K562 (cell line): ENCODE data around the gene LAMA4. TPM values are rescaled to one million over a fixed set of nuclear protein-coding genes. Genes with fewer than 3 reads are reported as not detected.

ENCODE experiments used
- ATAC-seq: fragments of 200-7000 bp; cut with Tn5 transposase; 3 replicates; pipeline ENCODE4 v1.9.1; 2020; ENCODE audit warnings: moderate library complexity
- BruUV-seq: library from RNA; stranded (reverse); fragments of 400-500 nt; replicated peaks from 2 replicates; lab custom pipeline; 2021; lab: Mats Ljungman, UMichigan
- CTCF ChIA-PET: fragments of 300-600 bp; formaldehyde crosslinking; extraction: SDS; loops from one replicate; lab custom pipeline; 2021; ENCODE audit warnings: low intra/inter-chr PET ratio; lab: Yijun Ruan, JAX
- POLR2A ChIA-PET: fragments of 300-600, 350-650 bp; sonication (Branson Sonifier 250); formaldehyde crosslinking; extraction: SDS; loops from one replicate; lab custom pipeline; 2021; ENCODE audit warnings: antibody characterized with exemption, inconsistent platforms; lab: Yijun Ruan, JAX
- DNase-seq, 4 experiments: peaks; one replicate each; pipeline versions ENCODE4 v3.0.0 to v3.0.0-alpha.2; 2011 to 2018; ENCODE audit warnings: low spot score in 3 of 4, mixed read lengths in 3 of 4; ENCODE audit errors: extremely low read depth in 1 of 4
- FAIRE-seq: peaks from 2 replicates; lab custom pipeline; 2011; peaks lifted over from hg19 to GRCh38; lab: Jason Lieb, UNC
- H2AFZ ChIP-seq: 2 replicates; pipeline ENCODE4 v1.6.0; 2011; ENCODE audit warnings: low read depth, low read length, control low read depth, inconsistent platforms
- H3K27ac ChIP-seq: fragments of 200-600 bp; 3 replicates; pipeline ENCODE4 v1.8.0; 2011; ENCODE audit warnings: low read depth, mild to moderate bottlenecking, control low read depth, inconsistent platforms, low read length, moderate library complexity, mixed read lengths; ENCODE audit errors: extremely low read depth
- H3K27me3 ChIP-seq, 2 experiments: fragments of 300-600 bp in 1 of 2; 2 replicates in 1 of 2; 3 replicates in 1 of 2; pipeline versions ENCODE4 v1.6.0 to v1.8.0; 2011; ENCODE audit warnings: inconsistent platforms in 2 of 2, low read length in 2 of 2, mild to moderate bottlenecking in 1 of 2, mixed read lengths in 1 of 2, moderate library complexity in 1 of 2; ENCODE audit not compliant: control insufficient read depth in 2 of 2, insufficient read depth in 2 of 2
- H3K36me3 ChIP-seq: fragments of 300-600 bp; 3 replicates; pipeline ENCODE4 v1.8.0; 2011; ENCODE audit warnings: mild to moderate bottlenecking, low read length, inconsistent platforms; ENCODE audit not compliant: control insufficient read depth, insufficient read depth
- H3K4me1 ChIP-seq, 2 experiments: fragments of 200-600 bp in 1 of 2; replicated peaks in 1 of 2; 2 replicates in 1 of 2; 3 replicates in 1 of 2; pipeline versions ENCODE4 v1.5.1 to v1.8.0; 2011; ENCODE audit warnings: inconsistent platforms in 2 of 2, low read length in 2 of 2, mild to moderate bottlenecking in 1 of 2, mixed read lengths in 1 of 2, moderate library complexity in 1 of 2; ENCODE audit not compliant: control insufficient read depth in 2 of 2, insufficient read depth in 2 of 2
- H3K4me2 ChIP-seq: 2 replicates; pipeline ENCODE4 v1.6.1; 2011; ENCODE audit warnings: low read length, control low read depth, inconsistent platforms, mixed read lengths; ENCODE audit not compliant: insufficient read depth
- H3K4me3 ChIP-seq: fragments of 200-600 bp; sonication (generic), shearing (Covaris generic); 2 replicates; pipeline ENCODE4 v1.5.1; 2016; ENCODE audit warnings: control low read depth, inconsistent platforms
- H3K79me2 ChIP-seq: fragments of 200-600 bp; 3 replicates; pipeline ENCODE4 v1.8.0; 2011; ENCODE audit warnings: low read length, inconsistent platforms; ENCODE audit not compliant: control insufficient read depth, insufficient read depth
- H3K9ac ChIP-seq, 2 experiments: 2 replicates each; pipeline versions ENCODE4 v1.6.0 to v1.6.1; 2011; ENCODE audit warnings: low read depth in 2 of 2, low read length in 2 of 2, control low read depth in 1 of 2, inconsistent platforms in 1 of 2, mild to moderate bottlenecking in 1 of 2, mixed read lengths in 1 of 2; ENCODE audit not compliant: insufficient read depth in 1 of 2
- H3K9me1 ChIP-seq: one replicate; pipeline ENCODE4 v1.6.0; 2011; ENCODE audit warnings: inconsistent platforms, mild to moderate bottlenecking, low read length, moderate library complexity; ENCODE audit not compliant: control insufficient read depth, insufficient read depth
- H3K9me3 ChIP-seq: replicated peaks from 2 replicates; pipeline ENCODE4 v1.5.1; 2011; ENCODE audit warnings: low read depth, low read length, inconsistent platforms; ENCODE audit not compliant: control insufficient read depth, insufficient read depth
- H4K20me1 ChIP-seq: replicated peaks from 2 replicates; pipeline ENCODE4 v1.6.1; 2011; ENCODE audit warnings: low read length, inconsistent platforms, mixed read lengths; ENCODE audit not compliant: control insufficient read depth, insufficient read depth
- BCL6 ChIP-seq: fragments of 250-450 bp; sonication (Bioruptor Pico); IDR thresholded peaks from 2 replicates; pipeline ENCODE4 v1.4.0; 2020
- CHD2 ChIP-seq: IDR thresholded peaks from 2 replicates; pipeline ENCODE4 v1.6.1; 2011; ENCODE audit warnings: low read depth, low read length
- DPF2 ChIP-seq: fragments of 450-650 bp; IDR thresholded peaks from 2 replicates; pipeline ENCODE4 v1.6.1; 2016
- SMAD2 ChIP-seq: fragments of 150-350 bp; IDR thresholded peaks from 2 replicates; pipeline ENCODE4 v1.6.1; 2014; ENCODE audit warnings: low read depth, mild to moderate bottlenecking, low read length
- STAT5B ChIP-seq: fragments of 250-450 bp; sonication (Bioruptor Pico); IDR thresholded peaks from 2 replicates; pipeline ENCODE4 v1.8.0; 2021; ENCODE audit warnings: mild to moderate bottlenecking, inconsistent platforms
- YBX1 ChIP-seq: fragments of 450-650 bp; IDR thresholded peaks from 2 replicates; pipeline ENCODE4 v1.7.1; 2016; ENCODE audit warnings: mild to moderate bottlenecking
- WGBS: fragments of 100-300 bp; shearing (Covaris generic); methylation state at CpG from one replicate; pipeline ENCODE4 v1.1.6; 2016; ENCODE audit warnings: low coverage, mixed read lengths; ENCODE audit not compliant: insufficient coverage; ENCODE audit errors: missing lambda C conversion rate; 5-methylcytosine and 5-hydroxymethylcytosine counted together
- in situ Hi-C: fragments of 300-500 bp; cut with MboI; formaldehyde crosslinking; loops from 4 replicates; pipeline ENCODE4 v1.15.0; 2018; ENCODE audit warnings: inconsistent platforms, mixed read lengths
- intact Hi-C: fragments of 100-400 bp; cut with micrococcal nuclease; formaldehyde crosslinking; loops from 2 replicates; pipeline ENCODE4 v1.14.2; 2022
- polyA plus RNA-seq, 8 experiments: library from polyadenylated mRNA; depleted of rRNA in 4 of 8; stranded (reverse) in 5 of 8; unstranded in 3 of 8; fragments of >200 nt; fragmentation: Nextera tagmentation in 2 of 8; fragmentation: Illumina TruSeq in 1 of 8; extraction: Ambion mirVana in 2 of 8; extraction: Trizol in 1 of 8; gene quantifications; 2 replicates each; pipeline versions ENCODE4 v1.2.1 to v1.2.3, GENCODE V29; 2011 to 2014; ENCODE audit warnings: inconsistent platforms in 1 of 8, missing spikeins in 1 of 8
- total RNA-seq, 7 experiments: library from RNA; depleted of rRNA in 6 of 7; stranded (reverse); fragments of >200 nt in 6 of 7; fragmentation: Illumina TruSeq in 2 of 7; extraction: Trizol in 2 of 7; gene quantifications; 2 replicates each; pipeline versions ENCODE4 v1.2.1 to v1.2.3, GENCODE V29; 2011 to 2021; ENCODE audit warnings: low replicate concordance in 1 of 7

The LAMA4 gene
- total and polyA plus RNA-seq, 9 of the 15 experiments (the other 6 are each of a cell fraction or from before 2014, with no cell fraction given): 0.05 to 2.9 (median 0.51) TPM

GRCh38 chr6:112203577-112204349 is 50.6 kb downstream of the LAMA4 start:
- FAIRE-seq (no peak), ATAC-seq (no peak), DNase-seq (no peak)
- no TSS peak for BruUV-seq
- no peaks in the 10 kb centered on the region for H3K36me3 ChIP-seq
- H3K4me3 ChIP-seq: no peak overlapping the region
- WGBS: 0% methylated on average over 6 of the region's 6 CpGs
- H3K79me2 ChIP-seq: no peaks in the 10 kb centered on the region
- no peaks in the 10 kb centered on the region for H3K4me1 ChIP-seq
- no peaks in the 10 kb centered on the region for H3K9me1 ChIP-seq
- in situ Hi-C loops: no loop called here
- POLR2A ChIA-PET: no interaction called here
- intact Hi-C loops: no loop called here
- H3K9me3 ChIP-seq: no peaks in the 10 kb centered on the region
- no peaks in the 10 kb centered on the region for H4K20me1 ChIP-seq
- H2AFZ ChIP-seq: no peak overlapping the region
- no peak overlapping the region for H3K4me2 ChIP-seq
- H3K27me3 ChIP-seq: no peaks in the 10 kb centered on the region
- H3K9ac ChIP-seq: no peak overlapping the region
- H3K27ac ChIP-seq: no peak overlapping the region
- CTCF ChIA-PET: no interaction called here
- no peak for TF ChIP-seq CHD2
- TF ChIP-seq DPF2: no peak
- TF ChIP-seq STAT5B (CRISPR knock-in tag): no peak
- no peak for TF ChIP-seq BCL6
- no peak for TF ChIP-seq SMAD2
- no peak for TF ChIP-seq YBX1
